Measurements from ENCODE around the gene AASS. TPM values are rescaled to one million over a fixed set of nuclear protein-coding genes. Genes with fewer than 3 reads are reported as not detected.

Gene AASS
- total RNA-seq, 1 experiment from 2014 or later = 0.91 TPM

DNA sequence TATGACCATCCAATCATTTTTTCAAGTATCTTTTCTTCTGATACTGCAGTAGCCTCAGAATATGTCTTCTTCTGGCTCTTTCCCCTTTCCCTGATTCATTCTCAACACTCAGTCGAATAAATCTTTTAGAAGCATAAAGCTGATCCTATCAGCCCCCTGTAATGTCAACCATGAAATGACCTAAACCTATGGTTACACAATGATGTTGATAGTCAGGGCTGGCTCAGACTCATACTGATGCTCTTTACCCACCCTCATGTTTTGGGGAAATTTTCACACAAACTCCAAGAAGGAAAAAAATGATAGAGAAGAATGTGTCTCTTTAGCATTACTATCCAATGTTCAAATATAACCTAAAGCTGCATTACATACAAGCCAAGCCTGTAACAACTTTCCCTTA, 76.0 kb downstream of the AASS start:
- H3K9me3 ChIP-seq (ENCODE audit: low read length) = no peaks in the 10 kb centered on the region
- H3K4me1 ChIP-seq (ENCODE audit: insufficient read depth, low read length) = no peaks in the 10 kb centered on the region
- TF ChIP-seq, protein P1, sequence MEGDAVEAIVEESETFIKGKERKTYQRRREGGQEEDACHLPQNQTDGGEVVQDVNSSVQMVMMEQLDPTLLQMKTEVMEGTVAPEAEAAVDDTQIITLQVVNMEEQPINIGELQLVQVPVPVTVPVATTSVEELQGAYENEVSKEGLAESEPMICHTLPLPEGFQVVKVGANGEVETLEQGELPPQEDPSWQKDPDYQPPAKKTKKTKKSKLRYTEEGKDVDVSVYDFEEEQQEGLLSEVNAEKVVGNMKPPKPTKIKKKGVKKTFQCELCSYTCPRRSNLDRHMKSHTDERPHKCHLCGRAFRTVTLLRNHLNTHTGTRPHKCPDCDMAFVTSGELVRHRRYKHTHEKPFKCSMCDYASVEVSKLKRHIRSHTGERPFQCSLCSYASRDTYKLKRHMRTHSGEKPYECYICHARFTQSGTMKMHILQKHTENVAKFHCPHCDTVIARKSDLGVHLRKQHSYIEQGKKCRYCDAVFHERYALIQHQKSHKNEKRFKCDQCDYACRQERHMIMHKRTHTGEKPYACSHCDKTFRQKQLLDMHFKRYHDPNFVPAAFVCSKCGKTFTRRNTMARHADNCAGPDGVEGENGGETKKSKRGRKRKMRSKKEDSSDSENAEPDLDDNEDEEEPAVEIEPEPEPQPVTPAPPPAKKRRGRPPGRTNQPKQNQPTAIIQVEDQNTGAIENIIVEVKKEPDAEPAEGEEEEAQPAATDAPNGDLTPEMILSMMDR (conservative IDR thresholded peaks at IDR 0.05; ENCODE audit: low read depth, low read length) = no peak
- no peak for TF ChIP-seq EZH2 (IDR thresholded peaks at IDR 0.05; ENCODE audit: low read length, unreplicated experiment)
- TF ChIP-seq EZH2phosphoT487 (IDR thresholded peaks at IDR 0.05; ENCODE audit: borderline replicate concordance, low read length) = no peak
- no peaks in the 10 kb centered on the region for H3K9me2 ChIP-seq (replicated peaks; ENCODE audit: low read length)
- H4K20me1 ChIP-seq (ENCODE audit: low read length) = no peaks in the 10 kb centered on the region
- no peak overlapping the region for H3K4me3 ChIP-seq (ENCODE audit: low read length)
- POLR2A ChIA-PET (ENCODE audit: unreplicated experiment) = no interaction called here
- intact Hi-C loops (cut with micrococcal nuclease) = no loop called here
- no peaks in the 10 kb centered on the region for H3F3A ChIP-seq (ENCODE audit: low read length, unreplicated experiment)
- H3K27me3 ChIP-seq (ENCODE audit: low read length) = no peaks in the 10 kb centered on the region
- no peak overlapping the region for H2AFZ ChIP-seq (ENCODE audit: low read length)
- CTCF ChIA-PET = no interaction called here
- ATAC-seq (no peak), DNase-seq (no peak)
- no peak overlapping the region for H3K4me2 ChIP-seq (ENCODE audit: low read length)
- BruUV-seq (replicated peaks) = no TSS peak
- no peak overlapping the region for H3K9ac ChIP-seq (ENCODE audit: low read length)
- no peaks in the 10 kb centered on the region for H3K36me3 ChIP-seq (ENCODE audit: low read depth, low read length)
- H3K79me2 ChIP-seq (ENCODE audit: low read length) = no peaks in the 10 kb centered on the region
- H3K27ac ChIP-seq (ENCODE audit: low read length) = no peak overlapping the region

DNA sequence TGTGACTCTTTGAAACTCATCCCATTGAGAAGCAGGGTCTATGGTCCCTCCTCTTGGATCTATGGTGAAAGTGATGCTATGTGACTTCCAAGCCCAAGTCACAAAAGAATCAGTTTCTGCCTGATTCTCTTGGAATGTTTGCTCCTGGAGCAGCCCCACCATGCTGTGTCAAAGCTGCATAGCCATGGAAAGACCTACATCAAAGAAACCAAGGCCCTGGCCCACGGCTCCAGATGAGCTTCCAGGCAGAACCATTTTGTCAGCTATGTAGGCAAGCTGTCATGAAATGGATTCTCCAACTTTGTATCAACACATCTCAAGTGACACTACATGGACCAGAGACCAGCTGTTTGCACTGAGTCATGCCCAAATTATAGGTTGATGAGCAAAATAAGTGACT, 77.0 kb downstream of the AASS start:
- no peaks in the 10 kb centered on the region for H3K36me3 ChIP-seq (ENCODE audit: low read depth, low read length)
- H3K27me3 ChIP-seq (ENCODE audit: low read length) = 0 out of 2 replicates have a peak, but pooled peaks cover 5% of the 10 kb centered on the region
- no peak overlapping the region for H3K4me3 ChIP-seq (ENCODE audit: low read length)
- H3K4me2 ChIP-seq (ENCODE audit: low read length) = no peak overlapping the region
- H3K79me2 ChIP-seq (ENCODE audit: low read length) = no peaks in the 10 kb centered on the region
- intact Hi-C loops (cut with micrococcal nuclease) = no loop called here
- H3K9ac ChIP-seq (ENCODE audit: low read length) = no peak overlapping the region
- DNase-seq = no peak
- H3F3A ChIP-seq (ENCODE audit: low read length, unreplicated experiment) = no peaks in the 10 kb centered on the region
- POLR2A ChIA-PET (ENCODE audit: unreplicated experiment) = no interaction called here
- no peak for ATAC-seq
- H2AFZ ChIP-seq (ENCODE audit: low read length) = no peak overlapping the region
- no TSS peak for BruUV-seq (replicated peaks)
- TF ChIP-seq, protein P1 (conservative IDR thresholded peaks at IDR 0.05; ENCODE audit: low read depth, low read length) = no peak
- no peaks in the 10 kb centered on the region for H3K9me2 ChIP-seq (replicated peaks; ENCODE audit: low read length)
- H3K9me3 ChIP-seq (ENCODE audit: low read length) = no peaks in the 10 kb centered on the region
- H3K4me1 ChIP-seq (ENCODE audit: insufficient read depth, low read length) = no peaks in the 10 kb centered on the region
- CTCF ChIA-PET = no interaction called here
- no peaks in the 10 kb centered on the region for H4K20me1 ChIP-seq (ENCODE audit: low read length)
- H3K27ac ChIP-seq (ENCODE audit: low read length) = no peak overlapping the region

DNA sequence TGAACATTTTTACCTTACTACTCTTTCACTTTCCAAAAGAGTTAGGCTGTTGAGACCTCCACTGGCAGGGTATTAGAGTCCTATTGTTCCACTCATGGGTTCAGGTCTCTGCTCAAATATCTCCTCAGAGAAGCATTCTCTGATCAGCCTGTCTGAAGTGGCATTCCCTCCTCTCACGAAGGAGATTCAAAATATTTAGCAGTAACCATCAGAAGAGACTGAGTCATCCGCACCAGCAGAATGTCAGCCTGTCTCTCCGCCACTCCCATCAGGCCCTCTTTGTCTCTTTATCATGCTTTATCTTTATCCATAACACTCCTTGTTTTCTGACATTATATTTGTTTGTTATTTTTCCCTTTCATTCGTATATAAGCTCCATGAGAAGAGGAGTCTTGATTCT, 79.1 kb downstream of the AASS start:
- CTCF ChIA-PET = no interaction called here

More for the DNA sequence above, 79.1 kb downstream of the AASS start:
- Histone ChIP-seq H3F3A (ENCODE audit: low read length, unreplicated experiment) (no peaks in the 10 kb centered on the region), H3K79me2 (ENCODE audit: low read length) (no peaks in the 10 kb centered on the region), H3K27ac (ENCODE audit: low read length) (no peak overlapping the region), H3K4me1 (ENCODE audit: insufficient read depth, low read length) (no peaks in the 10 kb centered on the region), H2AFZ (ENCODE audit: low read length) (no peak overlapping the region), H3K4me2 (ENCODE audit: low read length) (no peak overlapping the region), H3K9me3 (ENCODE audit: low read length) (no peaks in the 10 kb centered on the region), H3K4me3 (ENCODE audit: low read length) (no peak overlapping the region), H4K20me1 (ENCODE audit: low read length) (no peaks in the 10 kb centered on the region), H3K9me2 (replicated peaks; ENCODE audit: low read length) (no peaks in the 10 kb centered on the region), H3K36me3 (ENCODE audit: low read depth, low read length) (no peaks in the 10 kb centered on the region), H3K27me3 (ENCODE audit: low read length) (peaks cover 5% of the 10 kb centered on the region), H3K9ac (ENCODE audit: low read length) (no peak overlapping the region)
- DNase-seq (no peak), ATAC-seq (no peak)
- intact Hi-C loops (cut with micrococcal nuclease) = no loop called here
- no TSS peak for BruUV-seq (replicated peaks)
- TF ChIP-seq, protein P1 (conservative IDR thresholded peaks at IDR 0.05; ENCODE audit: low read depth, low read length) = no peak
- TF ChIP-seq EZH2phosphoT487 (IDR thresholded peaks at IDR 0.05; ENCODE audit: borderline replicate concordance, low read length) = no peak
- no peak for TF ChIP-seq EZH2 (IDR thresholded peaks at IDR 0.05; ENCODE audit: low read length, unreplicated experiment)
- POLR2A ChIA-PET (ENCODE audit: unreplicated experiment) = no interaction called here
